Activated B cell treated with CpG ODN at 0.5 μM for 24 hours (primary cell): ENCODE measurements around the gene SEMA3F. TPM values are rescaled to one million over a fixed set of nuclear protein-coding genes. Genes with fewer than 3 reads are reported as not detected.

Experiments used
- ATAC-seq: fragments of 200-7000 bp; cut with Tn5 transposase; one replicate; pipeline ENCODE4 v1.10.0; 2021; ENCODE audit warnings: low read depth, mild to moderate bottlenecking, moderate library complexity
- CTCF ChIA-PET: fragments of 350-600 bp; sonication (Branson Sonifier 250); formaldehyde crosslinking; loops from one replicate; lab custom pipeline; 2021; ENCODE audit warnings: antibody characterized with exemption; lab: Charles Lee
- POLR2A ChIA-PET: fragments of 350-600 bp; sonication (Branson Sonifier 250); formaldehyde crosslinking; loops from one replicate; lab custom pipeline; 2021; ENCODE audit warnings: antibody characterized with exemption; lab: Charles Lee
- DNase-seq: peaks from one replicate; pipeline ENCODE4 v3.0.0; 2022
- H3K27ac Mint-ChIP-seq: one replicate; pipeline ENCODE4 v1.8.0; 2020; ENCODE audit warnings: mixed read lengths
- H3K27me3 Mint-ChIP-seq: one replicate; pipeline ENCODE4 v1.8.0; 2021; ENCODE audit warnings: mixed read lengths
- H3K36me3 Mint-ChIP-seq: one replicate; pipeline ENCODE4 v1.8.0; 2021; ENCODE audit warnings: low read depth, mixed read lengths
- H3K4me1 Mint-ChIP-seq: one replicate; pipeline ENCODE4 v1.8.0; 2021; ENCODE audit warnings: mixed read lengths
- H3K4me3 Mint-ChIP-seq: one replicate; pipeline ENCODE4 v1.8.0; 2020; ENCODE audit warnings: mild to moderate bottlenecking, mixed read lengths
- H3K9me3 Mint-ChIP-seq: one replicate; pipeline ENCODE4 v1.8.0; 2020; ENCODE audit warnings: mixed read lengths
- intact Hi-C: fragments of 100-400 bp; cut with micrococcal nuclease; formaldehyde crosslinking; loops from one replicate; pipeline ENCODE4 v1.15.1; 2024
- total RNA-seq: library from RNA; stranded (reverse); gene quantifications from 2 replicates; pipeline ENCODE4 v1.2.3, GENCODE V29; 2022
- TF ChIP-seq, protein P1 (sequence below): fragments of 200-600 bp; IDR thresholded peaks from one replicate; pipeline ENCODE4 v1.8.0; 2022; ENCODE audit warnings: antibody characterized with exemption, mild to moderate bottlenecking

SEMA3F gene
- total RNA-seq, 1 donor from 2014 or later: not detected

- H3K36me3 Mint-ChIP-seq: no peaks in the 10 kb centered on the region
- peaks cover 2% of the 10 kb centered on the region for H3K27me3 Mint-ChIP-seq
- POLR2A ChIA-PET: no interaction called here
- CTCF ChIA-PET: no interaction called here
- H3K4me1 Mint-ChIP-seq: no peaks in the 10 kb centered on the region
- no peak overlapping the region for H3K4me3 Mint-ChIP-seq
- H3K9me3 Mint-ChIP-seq: no peaks in the 10 kb centered on the region
- TF ChIP-seq, protein P1, sequence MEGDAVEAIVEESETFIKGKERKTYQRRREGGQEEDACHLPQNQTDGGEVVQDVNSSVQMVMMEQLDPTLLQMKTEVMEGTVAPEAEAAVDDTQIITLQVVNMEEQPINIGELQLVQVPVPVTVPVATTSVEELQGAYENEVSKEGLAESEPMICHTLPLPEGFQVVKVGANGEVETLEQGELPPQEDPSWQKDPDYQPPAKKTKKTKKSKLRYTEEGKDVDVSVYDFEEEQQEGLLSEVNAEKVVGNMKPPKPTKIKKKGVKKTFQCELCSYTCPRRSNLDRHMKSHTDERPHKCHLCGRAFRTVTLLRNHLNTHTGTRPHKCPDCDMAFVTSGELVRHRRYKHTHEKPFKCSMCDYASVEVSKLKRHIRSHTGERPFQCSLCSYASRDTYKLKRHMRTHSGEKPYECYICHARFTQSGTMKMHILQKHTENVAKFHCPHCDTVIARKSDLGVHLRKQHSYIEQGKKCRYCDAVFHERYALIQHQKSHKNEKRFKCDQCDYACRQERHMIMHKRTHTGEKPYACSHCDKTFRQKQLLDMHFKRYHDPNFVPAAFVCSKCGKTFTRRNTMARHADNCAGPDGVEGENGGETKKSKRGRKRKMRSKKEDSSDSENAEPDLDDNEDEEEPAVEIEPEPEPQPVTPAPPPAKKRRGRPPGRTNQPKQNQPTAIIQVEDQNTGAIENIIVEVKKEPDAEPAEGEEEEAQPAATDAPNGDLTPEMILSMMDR: no peak
- H3K27ac Mint-ChIP-seq: no peak overlapping the region
- intact Hi-C loops: no loop called here
- ATAC-seq (no peak), DNase-seq (no peak)
Observed at GRCh38 chr3:50164481-50164880, 9.4 kb downstream of the SEMA3F start.

- H3K36me3 Mint-ChIP-seq: no peaks in the 10 kb centered on the region
- ChIA-PET POLR2A (interaction anchor here (0.6 kb wide), 1 partner anchor 1315 kb away, joined by 3 read pairs; no protein-coding TSS in a partner anchor), CTCF (no interaction called here)
- intact Hi-C loops: no loop called here
- DNase-seq: no peak
- H3K4me3 Mint-ChIP-seq: no peak overlapping the region
- TF ChIP-seq, protein P1: no peak
- ATAC-seq: no peak
- no peak overlapping the region for H3K27ac Mint-ChIP-seq
- peaks cover 2% of the 10 kb centered on the region for H3K27me3 Mint-ChIP-seq
- no peaks in the 10 kb centered on the region for H3K9me3 Mint-ChIP-seq
- no peaks in the 10 kb centered on the region for H3K4me1 Mint-ChIP-seq
Observed at GRCh38 chr3:50164984-50165909, 10.1 kb downstream of the SEMA3F start.

GRCh38 chr3:50165910-50166538 lies 10.9 kb downstream of the SEMA3F start:
- Mint-ChIP-seq H3K27me3 (peaks cover 2% of the 10 kb centered on the region), H3K4me1 (no peaks in the 10 kb centered on the region), H3K9me3 (no peaks in the 10 kb centered on the region), H3K27ac (no peak overlapping the region), H3K4me3 (no peak overlapping the region), H3K36me3 (no peaks in the 10 kb centered on the region)
- POLR2A ChIA-PET: interaction anchor here (0.6 kb wide), 1 partner anchor 1314 kb away, joined by 3 read pairs; no protein-coding TSS in a partner anchor
- CTCF ChIA-PET: no interaction called here
- ATAC-seq: no peak
- DNase-seq: no peak
- TF ChIP-seq, protein P1: no peak
- intact Hi-C loops: no loop called here

DNA sequence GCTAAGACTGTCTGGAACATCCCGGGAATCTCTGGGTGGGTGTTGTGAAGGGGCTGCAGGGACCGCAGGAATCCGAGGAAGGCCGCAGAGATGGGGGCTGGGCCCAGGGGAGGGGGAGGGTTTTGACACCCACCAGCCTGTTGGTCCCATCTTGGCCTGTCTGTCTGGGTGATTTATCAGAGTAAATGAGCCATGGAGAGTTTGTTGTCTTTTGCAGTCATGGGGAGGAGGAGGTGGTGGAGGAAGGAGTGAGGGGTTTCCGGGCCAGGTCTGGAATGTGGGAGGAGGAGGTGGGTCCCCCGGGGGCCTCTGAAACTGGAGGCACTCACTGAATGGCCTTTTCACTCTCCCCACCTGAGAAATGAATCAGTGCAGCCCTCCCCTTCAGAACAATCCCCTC lies 11.5 kb downstream of the SEMA3F start:
- H3K4me3 Mint-ChIP-seq: no peak overlapping the region
- CTCF ChIA-PET: no interaction called here
- intact Hi-C loops: no loop called here
- TF ChIP-seq, protein P1: no peak
- H3K9me3 Mint-ChIP-seq: no peaks in the 10 kb centered on the region
- H3K36me3 Mint-ChIP-seq: no peaks in the 10 kb centered on the region
- ATAC-seq (no peak), DNase-seq (no peak)
- no peaks in the 10 kb centered on the region for H3K4me1 Mint-ChIP-seq
- no peak overlapping the region for H3K27ac Mint-ChIP-seq
- H3K27me3 Mint-ChIP-seq: peaks cover 2% of the 10 kb centered on the region
- POLR2A ChIA-PET: no interaction called here
